Osteoblast (primary cell): ENCODE results near the gene PRKCA. TPM values are rescaled to one million over a fixed set of nuclear protein-coding genes. Genes with fewer than 3 reads are reported as not detected.

Experiments used
- DNase-seq: peaks from one replicate; pipeline ENCODE4 v3.0.0; 2011; ENCODE audit warnings: low spot score, mixed read lengths; ENCODE audit not compliant: insufficient read length; ENCODE audit errors: missing footprints
- H2AFZ ChIP-seq: 2 replicates; pipeline ENCODE4 v1.6.0; 2011; ENCODE audit warnings: mild to moderate bottlenecking, low read length
- H3K27ac ChIP-seq: 2 replicates; pipeline ENCODE4 v1.5.1; 2011; ENCODE audit warnings: mild to moderate bottlenecking, low read depth, low read length, moderate library complexity
- H3K27me3 ChIP-seq: 2 replicates; pipeline ENCODE4 v1.6.0; 2012; ENCODE audit warnings: mild to moderate bottlenecking, control low read depth, inconsistent platforms, low read length, moderate library complexity; ENCODE audit not compliant: insufficient read depth
- H3K36me3 ChIP-seq: 2 replicates; pipeline ENCODE4 v1.5.1; 2011; ENCODE audit warnings: mild to moderate bottlenecking, low read length, control low read depth, moderate library complexity; ENCODE audit not compliant: insufficient read depth
- H3K4me1 ChIP-seq: 2 replicates; pipeline ENCODE4 v1.5.1; 2011; ENCODE audit warnings: mild to moderate bottlenecking, low read length, control low read depth, moderate library complexity; ENCODE audit not compliant: insufficient read depth
- H3K4me2 ChIP-seq: 2 replicates; pipeline ENCODE4 v1.6.0; 2011; ENCODE audit warnings: mild to moderate bottlenecking, low read length; ENCODE audit not compliant: insufficient read depth
- H3K4me3 ChIP-seq: fragments of 200-600 bp; sonication (generic); 3 replicates; pipeline ENCODE4 v1.5.1; 2012; ENCODE audit warnings: mild to moderate bottlenecking, low read length, inconsistent platforms; ENCODE audit not compliant: insufficient read depth
- H3K79me2 ChIP-seq: 2 replicates; pipeline ENCODE4 v1.6.0; 2012; ENCODE audit warnings: mild to moderate bottlenecking, low read length, control low read depth, inconsistent platforms; ENCODE audit not compliant: insufficient read depth
- H3K9me3 ChIP-seq: 2 replicates; pipeline ENCODE4 v1.5.1; 2011; ENCODE audit warnings: low read depth, low read length, control low read depth
- H4K20me1 ChIP-seq: 2 replicates; pipeline ENCODE4 v1.6.0; 2012; ENCODE audit warnings: mild to moderate bottlenecking, low read length, control low read depth; ENCODE audit not compliant: insufficient read depth
- CTCF ChIP-seq: IDR thresholded peaks from 2 replicates; pipeline ENCODE4 v1.5.1; 2011; ENCODE audit warnings: mild to moderate bottlenecking, low read depth, low read length, moderate library complexity; ENCODE audit errors: extremely low read depth
- small RNA-seq: library from RNA; depleted of rRNA; stranded (forward); fragments of <200 nt; gene quantifications from one replicate; pipeline ENCODE3, GENCODE V24; 2012
- total RNA-seq: library from RNA; depleted of rRNA; stranded (reverse); fragments of >200 nt; gene quantifications from 2 replicates; pipeline ENCODE4 v1.2.3, GENCODE V29; 2012

Gene PRKCA
- total RNA-seq, 1 donor = 46.0 TPM

- no peak for DNase-seq
These were observed 557.8 kb downstream of the PRKCA start for GRCh38 chr17:66860204-66860603.

More at GRCh38 chr17:66860204-66860603, 557.8 kb downstream of the PRKCA start:
- Histone ChIP-seq H3K4me1 (no peaks in the 10 kb centered on the region), H4K20me1 (no peaks in the 10 kb centered on the region), H3K27ac (no peak overlapping the region), H3K4me3 (no peak overlapping the region), H3K36me3 (no peaks in the 10 kb centered on the region), H3K79me2 (no peaks in the 10 kb centered on the region), H3K9me3 (no peaks in the 10 kb centered on the region), H3K4me2 (no peak overlapping the region), H3K27me3 (peaks cover 24% of the 10 kb centered on the region), H2AFZ (no peak overlapping the region)
- TF ChIP-seq CTCF = no peak

Small RNAs within 50 kb of the gene (small RNA-seq; reads per million reads assigned to genes)
- gene MIR634 = not detected
- gene RN7SL735P = not detected
- not detected for gene RNA5SP444
- not detected for gene RNA5SP445
- gene RNU6-928P = not detected

Other genes starting within 250 kb of the PRKCA start
- 8.3 and 10.6 TPM in 2 replicates for gene CEP112, start 110.5 kb upstream of the PRKCA start, total RNA-seq
- gene APOH, start 73.2 kb upstream of the PRKCA start, total RNA-seq = not detected in 2 replicates